Aorta (tissue), 5 donors: ENCODE data around the gene POLL. TPM values are rescaled to one million over a fixed set of nuclear protein-coding genes. Genes with fewer than 3 reads are reported as not detected.
"Not testable (repeated sequence)": the region's sequence is repeated elsewhere in the genome, so short reads cannot be mapped to it uniquely, and the experiment has no call there.

ENCODE experiments used
- ATAC-seq: fragments of 200-7000 bp; cut with Tn5 transposase; one replicate; pipeline ENCODE4 v1.9.1; 2022; ENCODE audit warnings: moderate library complexity; ENCODE audit not compliant: low FRiP score
- DNase-seq, 2 donors: peaks; one replicate each; pipeline ENCODE4 v3.0.0-alpha.2; 2020
- H3K27ac ChIP-seq, 2 donors: one replicate each; pipeline ENCODE4 v1.5.1; 2013; ENCODE audit warnings: low read length in 2 of 2, mild to moderate bottlenecking in 2 of 2, moderate library complexity in 2 of 2, control low read depth in 1 of 2, inconsistent platforms in 1 of 2, low read depth in 1 of 2
- H3K27me3 ChIP-seq, 2 donors: one replicate each; pipeline ENCODE4 v1.6.1; 2013; ENCODE audit warnings: control low read depth in 1 of 2, low read length in 1 of 2, mild to moderate bottlenecking in 1 of 2, moderate library complexity in 1 of 2; ENCODE audit not compliant: insufficient read depth in 2 of 2, control insufficient read depth in 1 of 2
- H3K36me3 ChIP-seq, 2 donors: one replicate each; pipeline ENCODE4 v1.6.1; 2013; ENCODE audit warnings: control low read depth in 1 of 2, low read length in 1 of 2, mild to moderate bottlenecking in 1 of 2; ENCODE audit not compliant: insufficient read depth in 2 of 2, control insufficient read depth in 1 of 2
- H3K4me1 ChIP-seq, 2 donors: one replicate each; pipeline ENCODE4 v1.6.1; 2013; ENCODE audit warnings: low read length in 2 of 2, control low read depth in 1 of 2, mild to moderate bottlenecking in 1 of 2, moderate library complexity in 1 of 2; ENCODE audit not compliant: insufficient read depth in 2 of 2, control insufficient read depth in 1 of 2
- H3K4me3 ChIP-seq, 2 donors: one replicate each; pipeline ENCODE4 v1.5.1; 2013; ENCODE audit warnings: low read length in 2 of 2, control low read depth in 1 of 2, mild to moderate bottlenecking in 1 of 2
- H3K9me3 ChIP-seq: one replicate; pipeline ENCODE4 v1.6.1; 2013; ENCODE audit warnings: mild to moderate bottlenecking, low read length; ENCODE audit not compliant: control insufficient read depth
- WGBS, 2 donors: extraction: QIAGEN DNeasy Blood & Tissue Kit; methylation state at CpG; one replicate each; pipeline ENCODE4 v1.1.7; 2013; 5-methylcytosine and 5-hydroxymethylcytosine counted together
- intact Hi-C, 2 donors: fragments of 100-400 bp; cut with DNase I; formaldehyde crosslinking; loops; one replicate each; pipeline versions ENCODE4 v1.14.2 to v1.15.0; 2022
- polyA plus RNA-seq, 2 donors: library from polyadenylated mRNA; stranded (reverse); fragments of 200-250 nt; gene quantifications; one replicate each; pipeline ENCODE4 v1.2.3, GENCODE V29; 2013
- total RNA-seq, 2 donors: library from RNA; stranded (reverse); fragmentation: NEBNext Ultra II Directional; extraction: Animal tissue kit (Norgen Biotek cat#: 25700); gene quantifications; one replicate each; pipeline ENCODE4 v1.2.1, GENCODE V29; 2021
- donor health status: healthy with polysubstance abuse.
- donor health status: Bipolar disorder and iron deficiency.
- donor health status: DM: no; HTN: no; CAD: no.
- donor health status: DM: no; HTN: no; CAD: no.
- donor health status: DM: yes; HTN: yes; CAD: no.

The POLL gene
- total and polyA plus RNA-seq, 4 donors = 13.3 to 53.8 (median 24.2) TPM

DNA sequence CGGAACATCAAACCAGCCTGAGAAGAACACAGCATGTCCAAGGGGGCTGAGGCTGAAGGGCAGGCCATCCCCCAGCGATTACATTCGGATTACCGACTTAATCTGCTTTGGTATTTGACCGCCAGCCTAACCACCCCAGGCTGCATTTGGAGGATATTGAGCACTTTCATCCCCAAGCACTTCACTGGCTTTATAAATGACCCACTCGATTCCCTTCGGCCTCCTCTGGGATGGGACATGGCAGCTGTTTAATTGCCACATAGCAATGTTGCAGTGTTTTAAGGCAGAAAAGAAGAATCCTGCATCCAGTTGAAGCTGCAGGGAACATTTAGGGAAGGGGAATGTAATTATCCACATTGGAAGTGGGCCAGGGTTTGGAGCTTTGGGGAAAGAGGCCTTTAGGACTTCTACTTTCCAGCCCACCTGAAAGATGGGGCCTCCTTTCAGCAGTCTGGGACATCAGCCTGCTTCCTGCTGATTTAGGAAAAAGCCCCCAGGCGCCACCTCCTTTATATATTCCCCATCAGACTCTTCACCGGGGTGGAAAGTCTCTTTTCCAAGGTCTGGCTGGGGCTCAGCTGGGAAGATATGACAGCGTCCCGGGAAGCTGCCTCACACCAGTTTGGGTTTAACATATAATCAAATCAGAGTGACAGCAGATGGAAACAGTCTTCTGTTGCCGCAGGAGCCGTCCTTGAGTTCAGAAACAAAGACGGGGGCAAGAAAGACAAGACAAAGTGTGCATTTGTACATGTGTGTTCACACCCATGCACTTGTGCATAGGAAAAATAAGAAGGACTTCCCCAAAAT is 9.2 kb upstream of the POLL start:
- Histone ChIP-seq H3K9me3 (no peaks in the 10 kb centered on the region), H3K4me3 (no peak overlapping the region), H3K4me1 (no peaks in the 10 kb centered on the region), H3K27ac (no peak overlapping the region), H3K27me3 (no peaks in the 10 kb centered on the region), H3K36me3 (no peaks in the 10 kb centered on the region)
- intact Hi-C loops = no loop called here
- 77 to 79% methylated on average over 14 of the region's 14 CpGs for WGBS, 2 donors
- ATAC-seq (no peak), DNase-seq (peak in 1 of 2 donors; percentile 21)

GRCh38 chr10:101595591-101596433 is 7.8 kb upstream of the POLL start:
- no peak for ATAC-seq

DNA sequence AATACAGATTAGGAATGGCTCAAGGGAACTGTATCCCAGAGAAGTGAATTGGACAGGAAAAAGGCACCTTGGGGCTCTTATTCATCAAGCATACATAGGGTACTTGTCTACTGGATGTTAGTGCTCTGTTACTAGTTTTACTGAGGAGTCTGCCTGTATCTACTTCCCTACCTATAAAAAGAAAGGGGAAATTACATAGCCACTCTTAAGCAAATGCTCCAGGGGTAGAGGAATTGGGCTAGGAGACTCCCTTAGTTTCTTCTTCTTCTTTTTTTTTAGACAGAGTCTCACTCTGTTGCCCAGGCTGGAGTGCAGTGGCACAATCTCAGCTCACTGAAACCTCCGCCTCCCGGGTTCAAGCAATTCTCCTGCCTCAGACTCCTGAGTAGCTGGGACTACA is 5.3 kb upstream of the POLL start:
- H3K36me3 ChIP-seq, H3K27me3 ChIP-seq, H3K27ac ChIP-seq, H3K9me3 ChIP-seq, intact Hi-C loops, ATAC-seq, H3K4me3 ChIP-seq, DNase-seq, H3K4me1 ChIP-seq: not testable (repeated sequence)
- 82 to 91% methylated on average over 2 of the region's 2 CpGs for WGBS, 2 donors

More at GRCh38 chr10:101595591-101596433, 7.8 kb upstream of the POLL start:
- no peak overlapping the region for H3K27ac ChIP-seq
- intact Hi-C loops = no loop called here
- no peaks in the 10 kb centered on the region for H3K36me3 ChIP-seq
- 83% methylated on average over 13 of the region's 13 CpGs for WGBS, 2 donors
- peak in 1 of 2 donors; percentile 6 for DNase-seq
- no peaks in the 10 kb centered on the region for H3K4me1 ChIP-seq
- H3K9me3 ChIP-seq = no peaks in the 10 kb centered on the region
- no peaks in the 10 kb centered on the region for H3K27me3 ChIP-seq
- H3K4me3 ChIP-seq = no peak overlapping the region

DNA sequence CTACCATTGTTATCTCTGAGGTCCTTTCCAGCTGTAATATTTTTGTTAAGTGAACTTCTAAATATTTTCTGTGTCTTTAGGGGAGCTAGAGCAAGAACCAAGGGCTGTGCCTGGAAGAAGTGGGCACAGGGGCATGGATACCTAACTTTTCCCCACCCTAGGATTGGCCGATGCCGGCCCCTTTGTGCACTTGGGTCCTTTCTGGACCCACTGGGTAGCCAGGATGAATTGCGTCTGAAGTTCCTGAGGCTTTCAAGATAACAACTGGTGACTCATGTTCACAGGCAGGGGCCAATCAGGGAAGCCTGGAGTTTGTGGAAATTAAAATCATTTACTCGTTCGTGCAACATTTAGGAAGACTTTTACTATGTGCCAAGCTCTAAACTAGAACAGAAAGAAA is 822 bp upstream of the POLL start:
- DNase-seq (peak; percentile 29 to 36), ATAC-seq (no peak)
- Histone ChIP-seq H3K27ac (no peak overlapping the region), H3K4me1 (peaks cover 0 to 6% of the 10 kb centered on the region in 2 donors), H3K9me3 (no peaks in the 10 kb centered on the region), H3K4me3 (peak overlapping the region in 1 of 2 donors; percentile 85), H3K27me3 (no peaks in the 10 kb centered on the region), H3K36me3 (peaks cover 0 to 2% of the 10 kb centered on the region in 2 donors)
- 51% methylated on average over 5 of the region's 5 CpGs for WGBS, 2 donors
- intact Hi-C loops = no loop called here

DNA sequence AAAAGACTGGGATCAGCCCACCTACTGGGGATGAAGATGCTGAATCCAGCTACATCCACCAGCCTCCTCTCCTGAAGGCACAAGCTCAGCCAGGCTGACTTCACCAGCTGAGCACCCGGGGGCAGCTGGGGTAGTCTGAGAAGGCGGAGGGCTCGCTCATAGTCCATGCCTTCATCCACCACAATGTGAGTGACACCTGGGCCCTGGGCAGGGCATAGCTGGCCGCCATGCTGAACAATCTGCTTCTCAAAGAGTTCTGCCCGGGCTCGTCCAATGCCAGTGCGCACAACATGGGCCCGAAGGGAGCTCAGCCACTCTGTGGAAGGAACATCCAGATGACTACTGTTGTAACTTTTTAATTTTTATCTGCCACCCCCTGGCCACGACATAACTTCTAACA is 2.2 kb downstream of the POLL start:
- intact Hi-C loops = no loop called here

DNA sequence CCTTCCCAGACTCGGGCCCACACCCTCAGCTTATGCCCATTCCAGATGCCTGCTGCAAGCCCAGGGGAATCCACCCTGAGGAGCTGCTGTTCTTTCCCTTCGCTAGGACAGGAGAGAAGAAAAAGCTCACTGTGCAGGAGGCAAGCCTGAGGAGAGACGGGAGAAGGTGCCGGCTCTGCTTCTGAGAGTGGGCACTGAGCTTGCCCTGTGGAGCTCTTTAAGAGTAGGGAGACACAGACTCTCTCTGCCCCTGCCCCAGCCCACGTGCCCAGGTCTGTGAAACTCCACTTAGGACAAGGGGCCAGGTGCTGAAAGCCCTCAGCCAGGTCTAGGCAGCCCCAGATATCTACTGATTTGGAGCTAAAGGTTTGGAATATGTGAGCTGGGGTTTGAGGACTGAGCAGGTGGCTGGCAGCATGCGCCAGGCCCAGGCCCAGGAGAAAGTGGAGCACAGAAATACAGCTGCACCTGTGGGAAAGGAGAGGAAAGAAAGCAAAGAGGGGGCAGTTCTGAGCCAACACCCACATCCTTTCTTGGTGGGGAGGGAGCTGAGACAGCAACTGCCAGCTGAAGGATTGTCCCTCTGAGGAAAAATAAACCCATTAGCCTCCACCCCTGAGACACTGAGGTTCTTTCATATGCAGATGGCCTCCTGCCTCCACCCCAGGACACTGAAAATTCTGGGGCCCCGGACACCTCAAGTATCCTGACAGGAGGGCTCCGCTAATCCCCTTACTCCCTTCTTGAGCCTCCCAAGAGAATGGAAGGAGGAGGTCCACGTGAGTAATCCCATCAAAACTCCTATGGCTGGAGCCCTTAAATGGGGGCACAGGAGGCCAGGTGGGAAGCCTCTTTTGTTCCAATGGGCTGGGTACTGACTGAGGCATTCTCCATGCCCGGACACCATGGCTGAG is 7.3 kb downstream of the POLL start:
- H3K36me3 ChIP-seq = peaks cover 0 to 2% of the 10 kb centered on the region in 2 donors
- no peaks in the 10 kb centered on the region for H3K9me3 ChIP-seq
- no peak for ATAC-seq
- intact Hi-C loops = no loop called here
- 75 to 83% methylated on average over 10 of the region's 10 CpGs for WGBS, 2 donors
- H3K27ac ChIP-seq = no peak overlapping the region
- no peak for DNase-seq
- no peak overlapping the region for H3K4me3 ChIP-seq
- no peaks in the 10 kb centered on the region for H3K27me3 ChIP-seq
- H3K4me1 ChIP-seq = no peaks in the 10 kb centered on the region

More for the DNA sequence above, 2.2 kb downstream of the POLL start:
- 93 to 94% methylated on average over 9 of the region's 9 CpGs for WGBS, 2 donors
- peaks cover 0 to 2% of the 10 kb centered on the region in 2 donors for H3K36me3 ChIP-seq
- peak in 1 of 2 donors; percentile 59 for DNase-seq
- no peaks in the 10 kb centered on the region for H3K9me3 ChIP-seq
- H3K4me1 ChIP-seq = peaks cover 0 to 6% of the 10 kb centered on the region in 2 donors
- no peaks in the 10 kb centered on the region for H3K27me3 ChIP-seq
- no peak overlapping the region for H3K27ac ChIP-seq
- H3K4me3 ChIP-seq = no peak overlapping the region
- no peak for ATAC-seq

GRCh38 chr10:101579516-101579870 is 8.6 kb downstream of the POLL start:
- no peaks in the 10 kb centered on the region for H3K27me3 ChIP-seq
- 96% methylated on average over 12 of the region's 12 CpGs for WGBS, 2 donors
- ATAC-seq (no peak), DNase-seq (no peak)
- peaks cover 0 to 1% of the 10 kb centered on the region in 2 donors for H3K36me3 ChIP-seq
- intact Hi-C loops = no loop called here
- H3K4me1 ChIP-seq = no peaks in the 10 kb centered on the region
- no peaks in the 10 kb centered on the region for H3K9me3 ChIP-seq
- no peak overlapping the region for H3K4me3 ChIP-seq
- H3K27ac ChIP-seq = no peak overlapping the region

GRCh38 chr10:101578803-101579515 is 9.1 kb downstream of the POLL start:
- no peak for ATAC-seq
- 90 to 92% methylated on average over 13 of the region's 13 CpGs for WGBS, 2 donors
- intact Hi-C loops = no loop called here

More at GRCh38 chr10:101578803-101579515, 9.1 kb downstream of the POLL start:
- H3K9me3 ChIP-seq = no peaks in the 10 kb centered on the region
- H3K27ac ChIP-seq = no peak overlapping the region
- peak in 1 of 2 donors; percentile 46 for DNase-seq
- no peaks in the 10 kb centered on the region for H3K4me1 ChIP-seq
- no peaks in the 10 kb centered on the region for H3K36me3 ChIP-seq
- no peaks in the 10 kb centered on the region for H3K27me3 ChIP-seq
- no peak overlapping the region for H3K4me3 ChIP-seq
